Limb (tissue), 2 donors: ENCODE results near the gene KCND3.

Experiments
- DNase-seq, 2 donors: peaks; one replicate each; pipeline ENCODE4 v3.0.0-alpha.2; 2016; ENCODE audit errors: extremely low spot score in 2 of 2

Gene KCND3

DNA sequence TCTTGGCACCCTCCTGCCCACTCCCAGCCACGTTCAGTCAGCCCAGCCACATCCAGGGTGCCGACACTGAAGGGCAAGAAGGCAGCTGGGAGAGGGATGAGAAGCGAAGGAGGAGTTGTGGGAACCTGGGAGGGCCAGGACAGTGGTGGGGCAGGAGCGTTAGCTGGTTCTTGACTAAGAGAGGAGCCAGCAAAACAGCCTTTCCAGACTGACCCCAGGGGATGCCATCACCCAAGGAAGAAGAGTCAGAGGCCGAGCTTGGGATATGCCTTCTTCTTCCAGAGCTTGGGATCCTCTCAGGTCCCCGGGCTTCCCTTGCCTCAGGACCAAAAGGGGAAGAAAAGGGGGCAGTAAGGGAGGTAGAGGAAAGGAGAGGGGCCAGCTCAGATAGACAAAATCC, 257.5 kb downstream of the KCND3 start:
- DNase-seq = no peak

DNA sequence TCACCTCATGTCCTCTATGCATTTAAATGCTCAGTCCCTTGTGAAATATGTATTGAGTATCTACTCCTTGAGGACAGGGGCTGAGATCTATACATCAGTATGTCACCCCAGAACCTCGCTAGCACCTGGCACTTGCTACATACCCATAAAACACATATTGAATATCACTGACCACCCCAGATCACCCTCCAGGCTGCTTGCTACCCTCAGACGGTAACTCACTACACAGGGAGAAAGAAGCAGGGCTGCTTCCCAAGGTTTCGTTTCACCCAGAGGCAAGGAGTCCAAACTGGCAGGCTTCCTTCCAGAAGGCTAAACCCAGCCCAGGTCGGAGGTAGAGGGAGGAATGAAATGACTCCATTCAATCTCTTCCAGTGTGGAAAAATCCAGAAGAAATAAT, 258.8 kb downstream of the KCND3 start:
- DNase-seq = peak in 1 of 2 donors; percentile 5

DNA sequence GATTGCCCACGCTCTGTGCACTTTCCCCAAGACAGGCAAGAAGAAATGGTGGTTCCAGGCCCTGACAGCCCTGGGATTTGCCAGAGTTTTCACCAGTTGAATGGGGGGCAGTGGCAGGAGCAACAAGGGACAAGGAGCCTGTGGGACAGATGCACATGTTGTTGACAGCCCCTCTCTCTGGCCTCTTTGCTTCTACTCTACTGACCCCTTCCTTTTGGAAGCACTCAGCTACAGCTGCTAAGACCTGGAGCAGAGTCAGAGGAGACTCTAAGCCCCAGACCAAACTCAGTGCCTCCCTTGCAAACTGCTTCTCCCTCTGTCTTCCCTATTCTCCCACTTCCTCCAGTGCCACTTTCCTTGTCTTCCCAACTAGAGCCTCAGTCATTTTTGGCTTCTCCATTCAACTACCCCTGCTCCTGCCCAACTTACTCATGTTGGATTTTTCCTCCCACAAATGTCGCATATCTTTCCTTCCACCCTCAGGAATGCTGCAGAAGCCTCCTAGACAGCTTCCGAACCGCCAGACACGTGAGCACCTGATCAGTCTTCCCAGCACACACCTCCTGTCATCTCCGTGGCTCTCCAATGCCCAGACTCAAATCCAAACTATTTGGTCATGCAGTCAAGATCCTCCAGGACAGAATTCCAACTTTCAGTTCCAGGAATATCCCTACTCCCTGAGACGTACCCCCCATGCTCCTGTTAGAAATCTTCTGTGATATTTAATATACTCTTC, 259.4 kb downstream of the KCND3 start:
- peak in 1 of 2 donors; percentile 18 for DNase-seq

DNA sequence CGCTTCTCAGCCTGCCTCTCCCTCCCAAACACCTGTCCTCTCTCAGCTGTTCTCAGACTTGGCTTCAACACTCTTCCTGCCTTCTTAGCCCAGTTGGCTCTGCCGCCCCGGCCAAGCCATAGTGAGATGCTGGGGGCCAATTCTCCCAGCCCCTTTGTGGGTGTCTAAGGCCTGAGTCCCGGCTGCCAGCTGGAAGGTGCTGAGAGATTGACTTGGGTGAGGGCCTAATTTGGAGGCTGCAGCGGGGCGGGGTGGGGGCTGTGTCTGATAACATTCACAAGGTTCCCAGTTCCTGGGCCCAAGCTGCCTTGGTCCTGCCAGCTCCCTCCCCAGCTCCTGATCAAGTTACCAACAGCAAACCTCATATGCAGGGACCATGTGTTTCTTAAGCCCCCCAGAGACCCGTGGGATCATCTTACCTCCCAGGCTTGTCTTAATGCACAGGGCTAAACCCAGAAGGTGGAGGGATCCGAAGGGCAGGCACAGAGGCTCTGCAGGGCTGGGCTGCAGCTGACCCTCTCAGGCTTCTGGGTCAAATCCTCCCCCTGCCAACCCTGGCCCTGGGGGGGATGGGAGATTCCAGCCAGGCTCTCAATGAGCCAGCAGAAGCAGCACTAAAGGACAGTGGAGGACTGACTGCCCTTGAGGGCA, 260.1 kb downstream of the KCND3 start:
- peak in 1 of 2 donors; percentile 64 for DNase-seq

DNA sequence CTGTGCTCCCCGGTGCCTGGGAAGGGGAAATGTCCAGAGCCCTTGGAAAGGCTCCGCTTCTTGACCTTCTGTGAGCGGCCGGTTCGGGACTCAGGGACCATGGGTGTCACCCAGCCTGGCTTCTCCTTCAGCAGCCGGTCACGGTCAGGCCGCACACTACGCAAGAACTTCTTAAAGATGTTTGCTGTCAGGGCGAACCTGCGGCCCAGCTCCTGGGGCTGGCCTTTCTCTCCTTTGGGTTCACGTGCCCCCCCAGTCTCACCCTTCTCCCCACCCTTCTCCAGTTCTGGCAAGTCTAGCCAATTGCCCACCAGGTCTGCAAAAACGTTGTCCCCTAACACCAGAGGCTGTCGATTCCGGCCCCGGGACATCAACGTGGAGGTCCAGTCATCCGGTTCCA, 262.4 kb downstream of the KCND3 start:
- no peak for DNase-seq

DNA sequence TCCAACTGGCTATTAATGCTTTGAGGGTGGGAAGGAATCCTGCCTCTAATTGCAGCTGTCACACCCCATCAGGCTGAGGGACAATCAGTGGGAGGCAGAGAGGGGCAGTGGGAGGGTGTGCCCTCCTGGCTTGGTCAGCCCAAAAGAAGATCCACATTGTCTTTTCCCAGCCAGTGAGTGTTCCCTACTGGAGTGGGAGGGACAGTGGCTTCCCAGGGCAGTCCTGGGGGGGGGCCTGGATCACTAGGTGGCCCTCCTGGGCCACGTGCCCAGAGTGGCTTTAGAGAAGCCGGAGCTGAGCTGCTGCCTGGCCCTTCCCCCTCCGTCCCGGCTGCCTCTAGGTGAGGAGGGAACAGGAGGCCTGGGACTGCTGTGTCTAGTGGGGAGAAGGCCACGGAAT, 264.3 kb downstream of the KCND3 start:
- DNase-seq = peak in 1 of 2 donors; percentile 54

DNA sequence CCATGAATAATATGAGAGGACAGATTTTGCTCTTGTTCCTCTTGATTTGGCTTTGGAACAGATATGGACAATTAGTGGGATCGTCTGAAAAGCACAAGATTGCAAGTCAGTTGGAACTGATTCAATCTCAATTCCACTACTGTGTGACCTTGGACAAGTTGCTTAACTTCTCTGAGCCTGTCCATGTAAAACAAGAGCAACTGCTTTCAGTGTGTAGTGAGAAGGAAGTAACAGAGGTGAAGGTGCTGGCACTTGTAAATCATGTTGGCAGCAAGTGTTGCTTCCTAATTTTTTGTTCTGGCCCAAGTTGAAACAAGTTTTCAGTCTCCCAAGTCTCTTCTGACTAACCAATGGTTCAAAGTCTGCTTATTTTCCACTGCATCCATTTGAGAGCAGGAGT, 265.6 kb downstream of the KCND3 start:
- no peak for DNase-seq

DNA sequence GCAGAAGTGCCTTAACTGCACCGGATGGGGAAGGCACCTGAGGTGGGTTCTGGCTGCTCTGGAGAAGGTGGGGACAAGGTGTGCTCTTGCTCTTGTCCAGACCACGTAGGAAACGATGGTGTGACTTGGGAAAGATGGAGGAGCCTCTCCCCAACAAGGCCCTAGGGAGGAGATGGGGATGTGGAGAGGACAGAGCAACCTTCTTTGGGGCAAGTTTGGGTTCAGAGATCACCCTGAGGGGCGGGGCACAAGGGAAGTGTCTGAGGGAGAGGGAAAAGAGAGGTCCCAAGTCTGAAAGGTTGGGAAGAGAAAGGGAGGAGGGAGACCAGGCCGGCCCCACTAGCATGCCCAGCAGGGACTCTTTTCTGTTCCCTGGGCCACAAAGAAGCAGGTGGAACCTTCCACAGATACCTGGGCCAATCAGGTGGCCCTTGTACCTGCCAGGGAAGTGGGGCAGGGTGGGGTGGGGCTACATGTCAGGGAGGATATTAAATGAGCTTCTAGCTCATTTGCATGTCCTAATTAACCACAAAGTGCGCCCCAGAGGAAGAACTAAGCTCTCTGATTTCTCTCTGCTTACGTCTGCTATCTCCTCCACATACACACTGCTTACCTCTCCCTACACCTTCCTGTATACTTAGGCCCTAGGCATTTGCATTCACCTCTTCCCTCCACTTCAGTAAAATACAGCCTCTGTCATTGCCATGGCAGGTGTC, 266.2 kb downstream of the KCND3 start:
- DNase-seq = no peak

DNA sequence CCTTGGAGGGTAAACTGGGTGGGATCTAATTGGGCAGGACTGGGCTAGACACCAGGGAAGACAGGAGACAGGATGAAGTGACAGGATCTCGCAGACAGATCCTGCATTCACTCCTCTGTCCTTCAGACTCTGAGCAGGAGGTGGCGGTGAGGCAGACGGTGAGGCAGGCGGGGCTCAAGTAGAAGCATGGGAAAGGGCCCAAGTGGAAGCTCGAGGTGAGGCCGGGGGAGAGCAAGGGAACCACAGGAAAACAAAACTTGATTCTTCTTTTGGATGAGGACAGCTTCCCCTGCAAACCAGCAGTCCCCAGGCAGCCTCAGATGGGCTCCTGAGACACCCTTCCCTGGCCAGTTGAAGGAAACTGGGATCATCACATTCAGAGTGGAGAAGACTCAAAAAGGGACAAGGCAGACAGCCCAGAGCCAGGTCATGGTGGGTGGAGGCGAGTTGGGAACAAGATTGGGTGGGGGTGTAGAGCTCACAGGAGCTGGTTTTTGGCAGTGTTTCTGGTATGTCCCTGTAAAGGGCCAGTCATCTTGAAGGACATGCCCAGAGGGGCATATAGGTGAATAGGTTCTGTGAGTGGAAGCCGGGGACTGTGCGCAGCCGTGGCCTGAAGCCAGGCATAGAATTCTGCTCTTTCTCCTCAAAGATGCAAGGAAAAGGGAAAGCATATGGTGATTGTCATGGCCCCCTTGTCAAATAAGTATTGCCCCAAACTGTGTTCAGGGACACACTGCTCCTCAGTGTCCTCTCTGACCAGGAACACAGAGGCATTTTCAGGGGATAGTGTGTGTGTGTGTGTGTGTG, 268.3 kb downstream of the KCND3 start:
- DNase-seq = peak in 1 of 2 donors; percentile 29
